Gastrocnemius medialis (tissue), 4 donors: Measurements from ENCODE around the gene RPS27L. TPM values are rescaled to one million over a fixed set of nuclear protein-coding genes. Genes with fewer than 3 reads are reported as not detected.

Source experiments
- ATAC-seq, 2 donors: fragments of 150-250 bp; one replicate each; pipeline ENCODE4 v1.9.1; 2016
- DNase-seq, 2 donors: peaks; one replicate each; pipeline ENCODE4 v3.0.0-alpha.2; 2019
- H3K27ac ChIP-seq, 4 donors: fragments of 200-600 bp; sonication (generic); 1 replicate in 1 of 4; 2 replicates in 3 of 4; pipeline ENCODE4 v1.5.1; 2016 to 2018; ENCODE audit warnings: mild to moderate bottlenecking in 2 of 4, moderate library complexity in 1 of 4
- H3K27me3 ChIP-seq, 3 donors: fragments of 200-600 bp; sonication (generic) in 2 of 3; 1 replicate in 1 of 3; 2 replicates in 2 of 3; pipeline versions ENCODE4 v1.5.1 to v1.6.0; 2016 to 2019; ENCODE audit warnings: mild to moderate bottlenecking in 1 of 3, moderate library complexity in 1 of 3
- H3K36me3 ChIP-seq, 2 donors: fragments of 200-600 bp; sonication (generic) in 1 of 2; one replicate each; pipeline ENCODE4 v1.5.1; 2017 to 2018
- H3K4me1 ChIP-seq, 2 donors: fragments of 200-600 bp; sonication (generic) in 1 of 2; one replicate each; pipeline ENCODE4 v1.5.1; 2016 to 2017; ENCODE audit warnings: mild to moderate bottlenecking in 2 of 2
- H3K4me3 ChIP-seq, 4 donors: fragments of 200-600 bp; sonication (generic) in 3 of 4; 1 replicate in 1 of 4; 2 replicates in 3 of 4; pipeline ENCODE4 v1.5.1; 2016 to 2019; ENCODE audit warnings: mild to moderate bottlenecking in 2 of 4
- H3K9me3 ChIP-seq, 3 donors: fragments of 200-600 bp; sonication (generic) in 2 of 3; 1 replicate in 1 of 3; 2 replicates in 2 of 3; pipeline ENCODE4 v1.5.1; 2016 to 2019
- CTCF ChIP-seq, 5 experiments: fragments of 450-650 bp in 3 of 5; fragments of 200-600 bp in 2 of 5; sonication (generic) in 2 of 5; IDR thresholded peaks in 4 of 5; conservative IDR thresholded peaks in 1 of 5; 1 replicate in 4 of 5; 2 replicates in 1 of 5; pipeline ENCODE4 v1.5.1; 2016 to 2019; ENCODE audit warnings: antibody characterized with exemption in 5 of 5, mild to moderate bottlenecking in 3 of 5, moderate library complexity in 3 of 5
- POLR2A ChIP-seq, 2 donors: fragments of 450-650 bp; IDR thresholded peaks; one replicate each; pipeline ENCODE4 v1.6.1; 2017; ENCODE audit warnings: antibody characterized with exemption in 2 of 2, mild to moderate bottlenecking in 2 of 2, moderate library complexity in 2 of 2
- in situ Hi-C, 4 donors: fragments of 200-750 bp; cut with MboI; loops; one replicate each; pipeline versions ENCODE4 v1.15.0 to v1.8.0; 2017; ENCODE audit warnings: low sequenced_read_pairs in 4 of 4
- intact Hi-C: fragments of 100-400 bp; cut with DNase I; formaldehyde crosslinking; loops from one replicate; pipeline ENCODE4 v1.15.1; 2023; ENCODE audit warnings: low total_unique reads
- total RNA-seq, 4 donors: library from RNA; depleted of rRNA; stranded (reverse); fragments of >200 nt; gene quantifications; one replicate each; pipeline versions ENCODE4 v1.1.0 to v1.2.3, GENCODE V29; 2016

RPS27L gene
- total RNA-seq, 4 donors from 2014 or later, result 53.0 to 145 (median 78.0) TPM

- Histone ChIP-seq H3K36me3 (no peaks in the 10 kb centered on the region), H3K27ac (no peak overlapping the region), H3K4me1 (peaks cover 0 to 6% of the 10 kb centered on the region in 2 donors), H3K4me3 (no peak overlapping the region), H3K9me3 (no peaks in the 10 kb centered on the region), H3K27me3 (no peaks in the 10 kb centered on the region)
- intact Hi-C loops (no loop called here), in situ Hi-C loops (no loop called here)
- DNase-seq (no peak), ATAC-seq (no peak)
- no peak for TF ChIP-seq POLR2A (IDR thresholded peaks at IDR 0.05)
- no peak for TF ChIP-seq CTCF (IDR thresholded peaks at IDR 0.05 in 4 of 5, conservative IDR thresholded peaks at IDR 0.05 in 1 of 5)
These were observed 43.4 kb upstream of the RPS27L start for GRCh38 chr15:63200464-63201249.

DNA sequence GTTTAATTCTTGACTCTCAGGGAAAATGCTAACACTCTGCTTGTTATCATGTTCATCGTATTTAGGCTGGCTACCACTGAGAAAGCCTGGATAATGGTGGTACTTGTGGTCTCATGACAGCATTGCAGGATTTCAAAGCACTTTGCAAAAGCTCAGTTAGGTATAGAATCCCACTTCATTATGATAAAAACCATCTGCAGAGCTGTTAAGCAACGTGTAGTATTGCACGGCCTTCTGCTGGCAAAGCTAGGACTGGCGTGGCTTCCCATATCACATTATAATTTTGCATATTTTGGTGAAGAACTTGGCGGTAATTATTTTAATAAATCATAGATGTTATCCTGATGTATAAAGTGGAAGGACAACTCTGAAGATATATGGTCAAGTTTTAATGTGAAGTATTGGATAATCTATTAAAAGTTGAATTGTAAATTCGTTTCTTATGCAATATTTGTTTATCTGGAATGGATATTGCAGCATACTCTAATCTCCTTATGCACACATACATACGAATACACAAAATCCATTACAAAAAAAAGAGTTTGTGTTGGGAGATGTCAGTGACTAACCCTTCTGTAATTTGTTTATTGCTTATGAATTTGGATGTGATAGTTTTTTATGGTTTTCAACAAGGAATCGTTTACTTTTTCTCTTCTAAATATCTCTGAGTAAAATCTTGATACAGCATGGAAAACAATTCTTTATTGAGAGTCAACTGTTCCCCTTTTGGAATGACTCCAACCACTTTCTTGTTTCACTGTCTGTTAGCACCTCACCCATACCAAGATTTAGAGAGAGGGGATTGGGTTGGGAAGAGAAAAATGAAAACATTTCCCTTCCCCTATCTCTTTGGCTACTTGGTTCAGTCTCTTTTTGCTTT, 41.3 kb upstream of the RPS27L start:
- Histone ChIP-seq H3K27ac (no peak overlapping the region), H3K9me3 (no peaks in the 10 kb centered on the region), H3K4me1 (peaks cover 0 to 24% of the 10 kb centered on the region in 2 donors), H3K4me3 (no peak overlapping the region), H3K36me3 (no peaks in the 10 kb centered on the region), H3K27me3 (no peaks in the 10 kb centered on the region)
- in situ Hi-C loops, result no loop called here
- intact Hi-C loops, result no loop called here
- TF ChIP-seq POLR2A (IDR thresholded peaks at IDR 0.05), result no peak
- no peak for TF ChIP-seq CTCF (IDR thresholded peaks at IDR 0.05 in 4 of 5, conservative IDR thresholded peaks at IDR 0.05 in 1 of 5)
- DNase-seq (no peak), ATAC-seq (no peak)

- no peak overlapping the region for H3K4me3 ChIP-seq
- no peaks in the 10 kb centered on the region for H3K27me3 ChIP-seq
- in situ Hi-C loops, result no loop called here
- no peaks in the 10 kb centered on the region for H3K36me3 ChIP-seq
- DNase-seq (no peak), ATAC-seq (no peak)
- H3K9me3 ChIP-seq, result no peaks in the 10 kb centered on the region
- intact Hi-C loops, result no loop called here
- TF ChIP-seq POLR2A (IDR thresholded peaks at IDR 0.05), result no peak
- no peak for TF ChIP-seq CTCF (IDR thresholded peaks at IDR 0.05 in 4 of 5, conservative IDR thresholded peaks at IDR 0.05 in 1 of 5)
- H3K27ac ChIP-seq, result no peak overlapping the region
- peaks cover 0 to 21% of the 10 kb centered on the region in 2 donors for H3K4me1 ChIP-seq
These were observed 40.3 kb upstream of the RPS27L start for GRCh38 chr15:63197626-63198025.

DNA sequence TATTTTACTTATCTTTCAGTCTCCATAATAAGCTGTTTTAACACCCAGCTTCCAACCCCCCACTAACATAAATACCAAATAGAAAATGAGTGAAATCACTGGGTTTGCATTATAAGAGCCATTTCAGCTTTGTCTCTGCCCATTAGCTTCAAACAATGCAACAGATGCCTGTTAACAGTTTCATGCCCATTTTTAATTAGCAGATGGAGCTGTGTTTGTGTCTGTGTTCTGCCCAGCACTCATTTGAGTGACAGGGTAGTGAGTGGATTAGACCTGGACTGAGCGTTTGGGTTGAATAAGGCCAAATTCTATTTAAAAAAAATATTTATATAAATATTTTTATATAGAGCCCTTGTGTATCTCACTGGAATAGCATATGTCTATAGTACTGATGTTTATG, 39.6 kb upstream of the RPS27L start:
- in situ Hi-C loops (no loop called here), intact Hi-C loops (no loop called here)
- Histone ChIP-seq H3K36me3 (no peaks in the 10 kb centered on the region), H3K4me1 (peaks cover 0 to 22% of the 10 kb centered on the region in 2 donors), H3K4me3 (no peak overlapping the region), H3K9me3 (no peaks in the 10 kb centered on the region), H3K27me3 (no peaks in the 10 kb centered on the region), H3K27ac (no peak overlapping the region)
- no peak for DNase-seq
- TF ChIP-seq POLR2A (IDR thresholded peaks at IDR 0.05) (no peak), CTCF (IDR thresholded peaks at IDR 0.05 in 4 of 5, conservative IDR thresholded peaks at IDR 0.05 in 1 of 5) (no peak)
- ATAC-seq, result no peak
